CD4-positive, alpha-beta T cell (primary cell): ENCODE data around the gene CACNA1H. TPM values are rescaled to one million over a fixed set of nuclear protein-coding genes. Genes with fewer than 3 reads are reported as not detected.

Source experiments
- ATAC-seq: fragments of 200-7000 bp; cut with Tn5 transposase; one replicate; pipeline ENCODE4 v1.10.0; 2022; ENCODE audit warnings: mild to moderate bottlenecking; ENCODE audit not compliant: poor library complexity
- CTCF ChIA-PET: fragments of 350-600 bp; sonication (Branson Sonifier 250); formaldehyde crosslinking; loops from one replicate; lab custom pipeline; 2021; ENCODE audit warnings: antibody characterized with exemption, inconsistent platforms; lab: Charles Lee
- POLR2A ChIA-PET: fragments of 350-600 bp; sonication (Branson Sonifier 250); formaldehyde crosslinking; loops from one replicate; lab custom pipeline; 2021; ENCODE audit warnings: antibody characterized with exemption, inconsistent platforms; lab: Charles Lee
- DNase-seq, 14 experiments: peaks; one replicate each; pipeline ENCODE4 v3.0.0-alpha.2; 2013 to 2020; ENCODE audit warnings: mixed read lengths in 2 of 14
- H3K27ac ChIP-seq, 2 donors: one replicate each; pipeline versions ENCODE4 v1.5.1 to v1.7.0; 2013; ENCODE audit warnings: low read length in 2 of 2, low read depth in 1 of 2, mild to moderate bottlenecking in 1 of 2
- H3K27me3 ChIP-seq, 2 experiments: 1 replicate in 1 of 2; 2 replicates in 1 of 2; pipeline versions ENCODE4 v1.6.1 to v1.7.0; 2013; ENCODE audit warnings: low read length in 2 of 2, control low read depth in 1 of 2, mild to moderate bottlenecking in 1 of 2, moderate library complexity in 1 of 2; ENCODE audit not compliant: insufficient read depth in 2 of 2, control insufficient read depth in 1 of 2
- H3K36me3 ChIP-seq: one replicate; pipeline ENCODE4 v1.6.1; 2013; ENCODE audit warnings: low read length, control low read depth; ENCODE audit not compliant: insufficient read depth
- H3K4me1 ChIP-seq: one replicate; pipeline ENCODE4 v1.6.1; 2013; ENCODE audit warnings: low read length, control low read depth; ENCODE audit not compliant: insufficient read depth
- H3K4me3 ChIP-seq: one replicate; pipeline ENCODE4 v1.5.1; 2013; ENCODE audit warnings: mild to moderate bottlenecking, low read length, moderate library complexity
- H3K9me3 ChIP-seq, 2 experiments: 1 replicate in 1 of 2; 2 replicates in 1 of 2; pipeline versions ENCODE4 v1.6.1 to v1.7.0; 2013; ENCODE audit warnings: low read length in 2 of 2, mild to moderate bottlenecking in 2 of 2, control low read depth in 1 of 2, moderate library complexity in 1 of 2; ENCODE audit not compliant: control insufficient read depth in 1 of 2, insufficient read depth in 1 of 2
- H3K27ac Mint-ChIP-seq: one replicate; pipeline ENCODE4 v1.8.0; 2020; ENCODE audit warnings: mixed read lengths
- H3K27me3 Mint-ChIP-seq: one replicate; pipeline ENCODE4 v1.8.0; 2021; ENCODE audit warnings: mixed read lengths
- H3K36me3 Mint-ChIP-seq: one replicate; pipeline ENCODE4 v1.8.0; 2021; ENCODE audit warnings: low read depth, mixed read lengths
- H3K4me1 Mint-ChIP-seq: one replicate; pipeline ENCODE4 v1.8.0; 2021; ENCODE audit warnings: low read depth, mixed read lengths
- H3K4me3 Mint-ChIP-seq: one replicate; pipeline ENCODE4 v1.8.0; 2020; ENCODE audit warnings: mild to moderate bottlenecking, mixed read lengths
- H3K9me3 Mint-ChIP-seq: one replicate; pipeline ENCODE4 v1.8.0; 2020; ENCODE audit warnings: mixed read lengths
- CTCF ChIP-seq: fragments of 200-600 bp; IDR thresholded peaks from one replicate; pipeline ENCODE4 v1.8.0; 2022; ENCODE audit warnings: antibody characterized with exemption, mild to moderate bottlenecking
- intact Hi-C, 2 experiments: fragments of 100-400 bp; cut with DNase I in 1 of 2; cut with micrococcal nuclease in 1 of 2; formaldehyde crosslinking; loops; one replicate each; pipeline versions ENCODE4 v1.15.1 to v1.9.0; 2023 to 2025; cut with DNase I, micrococcal nuclease
- total RNA-seq, 174 experiments: library from RNA in 2 of 174; stranded (reverse) in 2 of 174; gene quantifications; one replicate each; pipeline ENCODE4 v1.2.3 and lab custom pipeline; 2021 to 2026

The CACNA1H gene
- total RNA-seq, 2 experiments from 2014 or later, result 5.7 to 6.3 TPM

DNA sequence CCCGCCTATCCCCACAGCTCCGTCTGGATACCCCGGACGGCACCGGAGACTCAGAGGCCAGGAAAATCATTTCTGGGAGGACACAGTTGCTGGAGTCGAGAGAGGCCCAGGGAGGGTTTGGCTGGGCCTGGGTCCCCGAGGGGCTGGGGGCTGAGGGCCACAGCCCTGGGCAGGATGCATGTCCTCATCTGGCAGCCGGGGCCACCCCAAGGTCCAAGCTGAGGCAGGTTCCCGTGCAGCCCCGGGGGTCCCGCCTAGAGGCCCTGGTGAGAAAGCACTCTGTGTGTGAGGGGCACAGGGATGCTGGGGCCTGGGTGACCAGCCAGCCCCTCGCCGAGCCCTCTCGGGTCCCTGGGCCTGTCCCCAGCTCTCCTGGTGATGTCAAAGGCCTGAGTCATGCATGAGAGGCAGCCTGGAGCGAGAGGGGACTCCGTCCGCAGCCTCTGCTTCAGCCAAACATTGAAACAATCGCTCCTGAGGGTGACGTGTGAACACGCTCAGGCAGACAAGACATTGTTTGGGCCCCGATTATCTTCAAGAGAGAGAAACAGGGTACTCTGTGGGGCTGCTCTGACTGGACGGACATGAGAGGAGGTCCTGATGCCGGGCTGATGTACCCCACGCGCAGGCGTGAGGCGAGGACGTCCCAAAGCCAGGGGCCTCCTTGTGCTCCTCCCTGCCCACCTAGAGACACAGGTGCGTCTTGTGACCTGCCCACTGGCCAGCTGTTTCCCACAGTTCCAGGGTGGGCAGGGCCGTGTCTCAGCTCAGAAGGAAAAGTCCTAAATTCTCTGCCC is 31.1 kb upstream of the CACNA1H start:
- no peaks in the 10 kb centered on the region for H3K36me3 Mint-ChIP-seq
- H3K9me3 Mint-ChIP-seq, result no peaks in the 10 kb centered on the region
- ATAC-seq, result no peak
- no peaks in the 10 kb centered on the region for H3K4me1 Mint-ChIP-seq
- no peaks in the 10 kb centered on the region for H3K27me3 Mint-ChIP-seq
- no peaks in the 10 kb centered on the region for H3K27me3 ChIP-seq
- intact Hi-C loops, result no loop called here
- H3K27ac ChIP-seq, result no peak overlapping the region
- H3K9me3 ChIP-seq, result peaks cover 0 to 7% of the 10 kb centered on the region in 2 experiments
- H3K4me3 ChIP-seq, result no peak overlapping the region
- peaks cover 8% of the 10 kb centered on the region for H3K4me1 ChIP-seq
- no peak overlapping the region for H3K4me3 Mint-ChIP-seq
- H3K27ac Mint-ChIP-seq, result no peak overlapping the region
- DNase-seq, result no peak
- ChIA-PET CTCF (no interaction called here), POLR2A (no interaction called here)
- no peaks in the 10 kb centered on the region for H3K36me3 ChIP-seq
- no peak for TF ChIP-seq CTCF

GRCh38 chr16:1122398-1122765 is 30.5 kb upstream of the CACNA1H start:
- CTCF ChIA-PET, result no interaction called here
- Histone ChIP-seq H3K9me3 (peaks cover 0 to 7% of the 10 kb centered on the region in 2 experiments), H3K36me3 (no peaks in the 10 kb centered on the region), H3K4me3 (no peak overlapping the region), H3K27ac (no peak overlapping the region), H3K27me3 (no peaks in the 10 kb centered on the region), H3K4me1 (peaks cover 8% of the 10 kb centered on the region)
- POLR2A ChIA-PET, result no interaction called here
- intact Hi-C loops, result no loop called here
- H3K36me3 Mint-ChIP-seq, result no peaks in the 10 kb centered on the region
- H3K9me3 Mint-ChIP-seq, result no peaks in the 10 kb centered on the region
- no peak for TF ChIP-seq CTCF
- no peaks in the 10 kb centered on the region for H3K27me3 Mint-ChIP-seq
- no peak for ATAC-seq
- no peaks in the 10 kb centered on the region for H3K4me1 Mint-ChIP-seq
- no peak overlapping the region for H3K27ac Mint-ChIP-seq
- no peak overlapping the region for H3K4me3 Mint-ChIP-seq
- DNase-seq, result no peak

DNA sequence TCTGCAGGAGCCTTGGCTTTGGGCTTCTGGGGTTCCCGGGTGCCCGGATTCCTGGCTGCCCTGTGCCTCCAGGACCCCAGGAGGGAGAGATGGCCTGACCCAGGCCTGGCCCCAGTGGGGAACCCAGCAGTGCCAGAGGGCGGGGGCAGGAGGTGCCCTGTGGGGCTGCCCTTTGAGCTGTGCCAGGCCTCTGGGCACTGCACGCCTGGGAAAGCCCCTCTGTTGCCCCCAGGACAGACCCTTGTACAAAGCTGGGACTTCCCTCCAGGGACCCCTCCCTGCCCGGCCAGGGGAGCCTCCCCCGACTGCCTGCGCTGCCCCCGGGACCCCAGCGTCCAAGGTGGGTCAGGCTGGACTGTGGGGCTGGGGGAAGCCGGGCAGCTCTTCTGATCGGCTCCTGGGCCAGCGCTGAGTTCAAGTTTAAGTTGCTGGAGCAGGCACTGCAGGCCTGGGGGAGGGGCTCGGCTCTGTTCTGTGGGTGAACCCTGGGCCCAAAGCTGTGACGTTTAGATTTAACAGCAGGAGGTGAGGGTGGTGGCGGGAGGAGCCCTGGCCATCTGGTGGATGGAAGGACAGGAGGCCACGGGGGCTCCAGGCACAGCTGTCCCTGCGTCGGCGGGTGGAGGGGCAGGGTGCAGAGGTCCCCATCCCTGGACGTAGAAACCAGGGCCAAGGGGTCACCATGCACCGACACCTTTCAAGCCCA is 29.2 kb upstream of the CACNA1H start:
- ChIA-PET POLR2A (no interaction called here), CTCF (no interaction called here)
- H3K36me3 Mint-ChIP-seq, result no peaks in the 10 kb centered on the region
- Histone ChIP-seq H3K27ac (no peak overlapping the region), H3K36me3 (no peaks in the 10 kb centered on the region), H3K27me3 (no peaks in the 10 kb centered on the region), H3K4me1 (peaks cover 8% of the 10 kb centered on the region), H3K9me3 (peaks cover 0 to 7% of the 10 kb centered on the region in 2 experiments), H3K4me3 (no peak overlapping the region)
- no peaks in the 10 kb centered on the region for H3K4me1 Mint-ChIP-seq
- no peak for DNase-seq
- TF ChIP-seq CTCF, result no peak
- H3K27ac Mint-ChIP-seq, result no peak overlapping the region
- no peaks in the 10 kb centered on the region for H3K9me3 Mint-ChIP-seq
- intact Hi-C loops, result no loop called here
- H3K27me3 Mint-ChIP-seq, result no peaks in the 10 kb centered on the region
- no peak overlapping the region for H3K4me3 Mint-ChIP-seq
- ATAC-seq, result no peak
